Measurements from ENCODE around the gene GPR39.

Gene GPR39

DNA sequence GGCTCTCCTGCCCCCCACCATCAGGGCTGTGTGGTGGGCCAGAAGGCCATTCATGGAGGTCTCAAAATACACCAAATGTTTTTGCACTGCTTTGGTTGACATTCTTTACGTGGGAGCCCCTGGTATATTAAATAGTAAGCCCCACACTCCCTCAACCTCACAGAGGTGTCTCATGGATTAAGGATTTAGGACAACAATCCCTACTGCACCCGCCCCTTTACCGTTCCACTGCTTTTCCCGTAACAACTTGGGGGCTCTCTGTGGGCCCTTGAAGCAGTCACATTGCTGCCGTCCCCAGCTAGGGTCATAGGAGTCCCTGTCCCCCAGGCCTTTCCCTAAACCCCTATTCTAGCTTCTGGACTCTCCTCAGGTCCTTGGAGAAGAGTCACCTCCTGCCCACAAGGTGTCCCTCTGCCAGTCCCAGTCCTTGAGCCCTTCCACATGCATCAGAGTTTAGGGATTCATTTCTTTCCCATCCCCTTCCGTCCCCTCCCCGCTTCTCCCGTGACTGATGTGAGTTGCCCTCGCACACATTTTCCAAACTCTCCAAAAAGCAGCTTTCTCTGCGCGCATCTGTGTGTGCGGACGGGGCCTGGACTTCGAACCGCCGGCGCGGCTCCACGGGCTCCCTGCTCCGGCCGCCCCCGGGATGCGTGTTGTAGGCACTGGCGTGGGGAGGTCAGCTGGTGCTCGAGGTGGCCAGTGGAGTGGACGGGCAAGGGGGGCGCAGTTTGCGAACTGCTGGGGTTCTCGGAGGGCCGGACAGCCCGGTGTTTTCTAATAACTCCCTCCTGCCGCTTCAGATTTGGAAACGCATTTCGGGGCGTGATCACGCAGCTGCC is 168.6 kb downstream of the GPR39 start:
- ATAC-seq, result no peak
- TF ChIP-seq ZFP3 (CRISPR knock-in tag; IDR thresholded peaks at IDR 0.05) (no peak), ZC3H10 (CRISPR knock-in tag; IDR thresholded peaks at IDR 0.05) (no peak), OSR1 (CRISPR knock-in tag; IDR thresholded peaks at IDR 0.05) (no peak), ZNF565 (CRISPR knock-in tag; conservative IDR thresholded peaks at IDR 0.05; ENCODE audit: low read depth) (no peak), RARB (CRISPR knock-in tag; IDR thresholded peaks at IDR 0.05) (no peak), PPARA (CRISPR knock-in tag; IDR thresholded peaks at IDR 0.05; ENCODE audit: borderline replicate concordance) (no peak)

DNA sequence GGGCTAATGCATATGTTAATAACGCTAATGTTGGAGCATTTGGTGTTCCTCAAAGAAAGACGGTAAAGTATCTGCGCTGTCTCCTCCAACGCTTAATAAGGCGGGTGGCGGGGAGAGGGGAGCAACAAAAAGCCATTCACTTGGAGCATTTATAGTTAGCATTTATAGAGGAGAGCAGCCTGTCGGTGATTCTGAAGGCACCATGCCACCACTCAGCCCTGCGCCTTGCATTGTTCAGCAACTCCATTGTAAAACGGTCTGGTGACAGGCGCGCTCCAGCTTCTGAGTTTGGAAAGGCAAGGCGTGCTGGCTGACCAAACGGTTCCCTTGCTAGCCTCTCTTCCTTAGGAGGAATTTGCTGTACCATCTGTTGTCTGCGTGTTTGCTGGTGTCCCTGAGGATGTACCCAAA is 169.5 kb downstream of the GPR39 start:
- TF ChIP-seq ZNF70 (CRISPR knock-in tag; IDR thresholded peaks at IDR 0.05) (no peak), BACH2 (CRISPR knock-in tag; IDR thresholded peaks at IDR 0.05; ENCODE audit: borderline replicate concordance) (no peak), ZNF565 (CRISPR knock-in tag; conservative IDR thresholded peaks at IDR 0.05; ENCODE audit: low read depth) (no peak), SNAI2 (CRISPR knock-in tag; IDR thresholded peaks at IDR 0.05) (no peak), GLIS3 (CRISPR knock-in tag; IDR thresholded peaks at IDR 0.05) (no peak), ZFP3 (CRISPR knock-in tag; IDR thresholded peaks at IDR 0.05) (no peak), OSR1 (CRISPR knock-in tag; IDR thresholded peaks at IDR 0.05) (no peak), PPARA (CRISPR knock-in tag; IDR thresholded peaks at IDR 0.05; ENCODE audit: borderline replicate concordance) (no peak), CSDC2 (CRISPR knock-in tag; IDR thresholded peaks at IDR 0.05) (no peak), RARB (CRISPR knock-in tag; IDR thresholded peaks at IDR 0.05) (no peak)
- TF ChIP-seq, protein P1, sequence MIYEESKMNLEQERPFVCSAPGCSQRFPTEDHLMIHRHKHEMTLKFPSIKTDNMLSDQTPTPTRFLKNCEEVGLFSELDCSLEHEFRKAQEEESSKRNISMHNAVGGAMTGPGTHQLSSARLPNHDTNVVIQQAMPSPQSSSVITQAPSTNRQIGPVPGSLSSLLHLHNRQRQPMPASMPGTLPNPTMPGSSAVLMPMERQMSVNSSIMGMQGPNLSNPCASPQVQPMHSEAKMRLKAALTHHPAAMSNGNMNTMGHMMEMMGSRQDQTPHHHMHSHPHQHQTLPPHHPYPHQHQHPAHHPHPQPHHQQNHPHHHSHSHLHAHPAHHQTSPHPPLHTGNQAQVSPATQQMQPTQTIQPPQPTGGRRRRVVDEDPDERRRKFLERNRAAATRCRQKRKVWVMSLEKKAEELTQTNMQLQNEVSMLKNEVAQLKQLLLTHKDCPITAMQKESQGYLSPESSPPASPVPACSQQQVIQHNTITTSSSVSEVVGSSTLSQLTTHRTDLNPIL (CRISPR knock-in tag; IDR thresholded peaks at IDR 0.05; ENCODE audit: low read depth), result no peak
- TF ChIP-seq, protein P2, sequence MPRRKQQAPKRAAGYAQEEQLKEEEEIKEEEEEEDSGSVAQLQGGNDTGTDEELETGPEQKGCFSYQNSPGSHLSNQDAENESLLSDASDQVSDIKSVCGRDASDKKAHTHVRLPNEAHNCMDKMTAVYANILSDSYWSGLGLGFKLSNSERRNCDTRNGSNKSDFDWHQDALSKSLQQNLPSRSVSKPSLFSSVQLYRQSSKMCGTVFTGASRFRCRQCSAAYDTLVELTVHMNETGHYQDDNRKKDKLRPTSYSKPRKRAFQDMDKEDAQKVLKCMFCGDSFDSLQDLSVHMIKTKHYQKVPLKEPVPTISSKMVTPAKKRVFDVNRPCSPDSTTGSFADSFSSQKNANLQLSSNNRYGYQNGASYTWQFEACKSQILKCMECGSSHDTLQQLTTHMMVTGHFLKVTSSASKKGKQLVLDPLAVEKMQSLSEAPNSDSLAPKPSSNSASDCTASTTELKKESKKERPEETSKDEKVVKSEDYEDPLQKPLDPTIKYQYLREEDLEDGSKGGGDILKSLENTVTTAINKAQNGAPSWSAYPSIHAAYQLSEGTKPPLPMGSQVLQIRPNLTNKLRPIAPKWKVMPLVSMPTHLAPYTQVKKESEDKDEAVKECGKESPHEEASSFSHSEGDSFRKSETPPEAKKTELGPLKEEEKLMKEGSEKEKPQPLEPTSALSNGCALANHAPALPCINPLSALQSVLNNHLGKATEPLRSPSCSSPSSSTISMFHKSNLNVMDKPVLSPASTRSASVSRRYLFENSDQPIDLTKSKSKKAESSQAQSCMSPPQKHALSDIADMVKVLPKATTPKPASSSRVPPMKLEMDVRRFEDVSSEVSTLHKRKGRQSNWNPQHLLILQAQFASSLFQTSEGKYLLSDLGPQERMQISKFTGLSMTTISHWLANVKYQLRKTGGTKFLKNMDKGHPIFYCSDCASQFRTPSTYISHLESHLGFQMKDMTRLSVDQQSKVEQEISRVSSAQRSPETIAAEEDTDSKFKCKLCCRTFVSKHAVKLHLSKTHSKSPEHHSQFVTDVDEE (CRISPR knock-in tag; IDR thresholded peaks at IDR 0.05), result no peak
- no peak for ATAC-seq

DNA sequence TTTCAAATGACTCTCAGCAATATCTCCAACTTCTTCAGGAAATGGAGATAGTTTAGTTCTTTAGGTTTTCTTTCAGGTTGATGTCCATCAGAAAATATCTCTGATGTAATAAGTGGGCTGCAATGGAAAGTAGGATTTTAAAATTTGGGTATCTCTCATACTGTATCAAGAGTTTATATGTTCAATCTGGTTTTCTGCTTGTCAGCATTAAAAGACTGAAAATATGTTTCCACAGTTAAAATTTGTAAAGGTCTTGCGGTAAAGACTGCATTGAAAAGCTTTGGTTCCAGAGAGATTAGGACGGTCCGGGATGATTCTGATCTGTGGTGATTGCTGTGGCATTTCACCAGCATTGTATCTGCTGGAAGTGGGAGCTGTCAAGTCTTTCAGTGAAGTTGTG is 170.2 kb downstream of the GPR39 start:
- no peak for ATAC-seq
- TF ChIP-seq ZC3H10 (CRISPR knock-in tag; IDR thresholded peaks at IDR 0.05) (no peak), TOX (CRISPR knock-in tag; IDR thresholded peaks at IDR 0.05; ENCODE audit: borderline replicate concordance) (no peak), ZFP30 (CRISPR knock-in tag; IDR thresholded peaks at IDR 0.05) (no peak), RARB (CRISPR knock-in tag; IDR thresholded peaks at IDR 0.05) (no peak)
- TF ChIP-seq, protein P1 (CRISPR knock-in tag; IDR thresholded peaks at IDR 0.05; ENCODE audit: low read depth), result no peak

DNA sequence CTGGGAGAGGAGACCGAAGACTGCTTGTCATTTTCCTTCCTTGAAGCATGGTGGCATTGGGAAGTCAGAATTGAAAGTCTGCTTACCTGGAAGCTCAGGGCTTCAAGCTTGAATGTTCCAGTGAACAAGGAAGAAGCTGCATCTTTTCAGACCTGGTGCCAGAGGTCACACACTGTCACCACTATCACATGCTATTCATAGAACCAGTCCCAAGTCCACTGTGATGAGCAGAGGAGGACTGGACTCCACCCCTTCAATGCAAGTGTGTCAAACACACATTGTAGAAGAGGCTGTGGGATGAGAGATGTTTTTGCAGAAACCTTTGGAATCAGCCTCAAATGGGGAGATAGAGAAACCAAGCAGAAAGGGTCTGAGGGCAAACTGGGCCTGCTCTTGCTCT is 172.0 kb downstream of the GPR39 start:
- no peak for ATAC-seq
- TF ChIP-seq SNAI2 (CRISPR knock-in tag; IDR thresholded peaks at IDR 0.05), result no peak
- TF ChIP-seq ZNF70 (CRISPR knock-in tag; IDR thresholded peaks at IDR 0.05), result no peak
- no peak for TF ChIP-seq CSDC2 (CRISPR knock-in tag; IDR thresholded peaks at IDR 0.05)

DNA sequence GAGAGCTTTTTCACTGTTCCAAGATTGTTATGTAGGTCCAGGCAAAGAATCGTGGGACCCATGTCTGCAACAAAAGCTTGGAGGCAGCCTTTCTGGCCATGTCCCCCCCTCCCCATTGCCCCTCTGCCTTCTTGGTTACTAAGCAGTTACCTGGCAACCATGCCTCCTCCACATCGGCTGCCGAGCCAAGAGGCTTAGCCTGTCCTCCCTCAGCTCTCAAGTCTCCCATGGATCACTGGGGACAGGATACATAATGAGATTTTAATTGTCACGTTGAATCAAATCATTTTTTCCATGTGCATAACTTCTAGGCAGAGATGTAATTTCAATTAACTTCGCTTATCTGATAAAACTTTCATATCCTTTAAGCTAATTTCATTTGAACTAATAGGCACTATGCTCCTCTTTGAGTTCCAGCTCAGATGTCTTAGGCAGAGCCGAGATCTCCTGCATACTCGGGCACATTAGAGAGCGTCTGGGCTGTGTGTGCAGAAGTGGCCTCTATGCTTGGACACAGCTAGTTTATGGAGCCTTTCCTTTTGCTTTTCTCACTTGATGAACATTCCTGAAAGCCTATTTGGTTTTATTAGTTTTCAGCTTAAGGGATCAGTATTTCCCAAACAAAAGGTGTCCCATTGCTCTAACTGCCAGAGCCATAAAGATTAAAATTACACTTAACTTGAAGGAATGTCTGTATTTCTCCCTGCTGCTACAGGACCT is 172.7 kb downstream of the GPR39 start:
- ATAC-seq, result peak; percentile 95
- peak; percentile 23; the same call in 1 of the 2 replicates for TF ChIP-seq ZC3H10 (CRISPR knock-in tag; IDR thresholded peaks at IDR 0.05)
- peak; percentile 31; the same call in 1 of the 2 replicates for TF ChIP-seq ISL1 (CRISPR knock-in tag; IDR thresholded peaks at IDR 0.05)
- no peak for TF ChIP-seq ESRRG (CRISPR knock-in tag; IDR thresholded peaks at IDR 0.05)

DNA sequence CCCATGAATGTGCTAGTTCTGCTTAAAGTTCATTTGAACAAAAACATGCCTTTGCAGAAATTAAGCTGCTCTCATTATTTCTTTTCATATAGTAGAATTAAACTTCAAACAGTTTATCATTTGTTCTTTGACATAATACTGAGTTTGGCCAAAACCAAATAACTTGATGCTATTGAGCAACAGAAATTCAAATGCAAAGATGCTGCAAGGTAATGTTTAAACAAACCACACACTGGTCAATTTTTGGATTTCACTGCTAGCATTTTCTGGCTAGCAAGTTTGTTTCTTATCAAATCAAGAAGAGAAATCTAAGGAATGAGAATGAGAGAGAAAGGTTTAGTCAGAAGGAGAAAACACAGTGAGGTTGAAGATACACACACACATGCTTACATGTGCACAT is 173.4 kb downstream of the GPR39 start:
- ATAC-seq, result no peak
- no peak for TF ChIP-seq TCF4 (CRISPR knock-in tag; IDR thresholded peaks at IDR 0.05; ENCODE audit: borderline replicate concordance)
- TF ChIP-seq BACH2 (CRISPR knock-in tag; IDR thresholded peaks at IDR 0.05; ENCODE audit: borderline replicate concordance), result no peak
- no peak for TF ChIP-seq TOX (CRISPR knock-in tag; IDR thresholded peaks at IDR 0.05; ENCODE audit: borderline replicate concordance)
- no peak for TF ChIP-seq ZNF8 (CRISPR knock-in tag; IDR thresholded peaks at IDR 0.05)
- TF ChIP-seq ZFP3 (CRISPR knock-in tag; IDR thresholded peaks at IDR 0.05), result no peak
- TF ChIP-seq PPARA (CRISPR knock-in tag; IDR thresholded peaks at IDR 0.05; ENCODE audit: borderline replicate concordance), result no peak
- TF ChIP-seq, protein P2 (CRISPR knock-in tag; IDR thresholded peaks at IDR 0.05), result no peak
- TF ChIP-seq ISL1 (CRISPR knock-in tag; IDR thresholded peaks at IDR 0.05), result no peak
- no peak for TF ChIP-seq ZFP30 (CRISPR knock-in tag; IDR thresholded peaks at IDR 0.05)
- TF ChIP-seq SNAI2 (CRISPR knock-in tag; IDR thresholded peaks at IDR 0.05), result no peak
- TF ChIP-seq GLIS3 (CRISPR knock-in tag; IDR thresholded peaks at IDR 0.05), result no peak
- no peak for TF ChIP-seq ESRRG (CRISPR knock-in tag; IDR thresholded peaks at IDR 0.05)
